Kidney tubule cell (primary cell): ENCODE measurements around the gene CLK3.
A peak's percentile ranks its signal among the peaks of the same experiment; 100 is the strongest.
"Not testable (repeated sequence)": the region's sequence is repeated elsewhere in the genome, so short reads cannot be mapped to it uniquely, and the experiment has no call there.

Experiments
- DNase-seq: peaks from one replicate; pipeline ENCODE4 v3.0.0-alpha.2; 2018; ENCODE audit warnings: low spot score

The CLK3 gene

GRCh38 chr15:74621546-74621920, 5.9 kb downstream of the CLK3 start:
- no peak for DNase-seq

DNA sequence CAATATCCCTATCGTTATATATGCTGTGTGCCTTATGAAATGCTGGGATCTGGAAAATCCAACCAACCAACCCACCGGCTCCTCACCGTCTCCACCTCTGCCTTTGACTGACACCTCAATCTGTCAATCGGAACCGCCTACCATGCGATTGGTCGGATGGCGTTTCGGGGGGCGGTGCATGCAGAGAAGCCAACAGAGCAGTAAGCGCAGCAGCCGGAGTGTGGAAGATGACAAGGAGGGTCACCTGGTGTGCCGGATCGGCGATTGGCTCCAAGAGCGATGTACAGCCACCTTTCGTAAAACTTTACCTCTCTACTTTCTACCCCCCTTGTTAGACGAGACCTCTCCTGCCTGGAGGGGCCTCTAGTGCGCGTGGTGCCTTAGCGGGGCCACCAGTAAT, 6.3 kb downstream of the CLK3 start:
- no peak for DNase-seq

DNA sequence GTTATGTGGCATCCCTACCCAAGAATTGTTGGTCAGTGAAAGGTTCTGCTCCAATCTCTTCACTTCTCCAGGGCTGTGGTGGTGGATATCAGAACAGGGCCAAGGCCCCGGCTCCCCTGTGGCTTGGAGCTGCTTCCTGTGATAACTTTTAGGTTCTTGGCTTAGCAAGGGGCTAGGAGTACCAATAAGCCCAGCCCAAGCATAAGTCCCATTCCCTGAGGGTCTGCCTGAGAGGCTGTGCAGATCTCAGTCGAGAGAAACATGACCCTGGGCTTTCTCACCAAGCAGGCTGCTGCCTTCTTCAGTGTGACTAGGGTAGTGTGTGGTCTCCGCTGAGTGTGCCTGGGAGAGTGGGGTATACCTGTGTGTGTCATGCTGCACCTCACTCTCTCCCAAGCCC, 7.1 kb downstream of the CLK3 start:
- no peak for DNase-seq

- no peak for DNase-seq
These were observed 8.5 kb downstream of the CLK3 start for GRCh38 chr15:74624020-74624602.

- DNase-seq, result no peak
These were observed 10.1 kb downstream of the CLK3 start for GRCh38 chr15:74625693-74626092.

DNA sequence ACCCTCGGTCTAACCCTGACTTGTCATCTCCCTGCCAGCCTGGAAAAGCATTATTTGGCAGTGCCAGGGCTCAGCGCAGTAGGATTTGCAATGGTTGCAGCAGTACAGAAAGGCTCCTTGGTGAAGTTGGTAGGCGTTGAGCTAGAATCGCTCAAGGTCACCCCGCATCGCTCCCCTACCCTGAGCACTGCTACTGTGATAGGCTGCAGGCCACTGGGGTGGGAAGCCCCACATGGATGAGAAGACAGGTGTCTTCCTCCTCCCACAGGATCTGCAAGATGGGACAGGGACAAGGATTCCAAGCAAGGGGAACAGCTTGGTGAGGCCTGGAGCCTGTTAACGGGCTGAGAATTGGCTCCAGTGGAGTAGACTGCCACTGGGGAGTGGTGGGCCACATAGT, 10.7 kb downstream of the CLK3 start:
- DNase-seq, result no peak

DNA sequence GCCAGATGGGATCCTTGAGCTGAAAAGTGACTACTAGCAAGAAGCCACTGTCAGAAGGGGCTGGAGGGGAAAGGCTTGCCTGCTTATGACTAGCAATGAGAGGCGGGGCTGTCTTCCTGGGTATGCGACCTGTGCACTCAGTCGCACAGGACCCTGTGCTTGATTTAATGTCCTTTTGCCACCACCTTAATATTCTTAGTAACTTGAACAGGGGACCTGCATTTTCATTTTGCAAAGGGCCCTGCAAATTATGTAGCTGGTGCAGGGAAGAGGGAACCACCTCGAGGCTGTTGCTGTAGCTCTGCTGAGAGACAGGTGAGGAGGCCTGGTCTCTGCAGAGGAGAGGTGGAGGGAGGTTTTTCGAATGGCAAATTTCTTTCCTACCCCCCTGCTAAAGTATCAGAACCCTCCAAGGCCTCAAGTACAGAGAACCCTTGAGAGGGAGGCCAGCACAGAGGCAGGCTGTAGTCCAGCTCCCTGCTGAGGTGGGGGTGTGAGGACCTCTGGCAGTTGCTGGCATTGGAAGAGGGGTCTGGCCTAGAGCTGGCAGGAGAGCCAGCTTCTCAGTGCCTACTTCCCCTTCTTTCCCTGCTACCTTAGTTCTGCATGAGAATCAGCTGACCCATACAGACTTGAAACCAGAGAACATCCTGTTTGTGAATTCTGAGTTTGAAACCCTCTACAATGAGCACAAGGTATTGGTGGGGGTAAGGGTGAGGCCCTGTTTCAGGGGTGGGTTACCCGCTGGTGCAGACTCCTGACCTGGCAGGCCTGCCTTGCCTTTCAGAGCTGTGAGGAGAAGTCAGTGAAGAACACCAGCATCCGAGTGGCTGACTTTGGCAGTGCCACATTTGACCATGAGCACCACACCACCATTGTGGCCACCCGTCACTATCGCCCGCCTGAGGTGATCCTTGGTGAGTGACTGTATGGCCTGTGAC, 11.4 kb downstream of the CLK3 start:
- DNase-seq, result no peak

DNA sequence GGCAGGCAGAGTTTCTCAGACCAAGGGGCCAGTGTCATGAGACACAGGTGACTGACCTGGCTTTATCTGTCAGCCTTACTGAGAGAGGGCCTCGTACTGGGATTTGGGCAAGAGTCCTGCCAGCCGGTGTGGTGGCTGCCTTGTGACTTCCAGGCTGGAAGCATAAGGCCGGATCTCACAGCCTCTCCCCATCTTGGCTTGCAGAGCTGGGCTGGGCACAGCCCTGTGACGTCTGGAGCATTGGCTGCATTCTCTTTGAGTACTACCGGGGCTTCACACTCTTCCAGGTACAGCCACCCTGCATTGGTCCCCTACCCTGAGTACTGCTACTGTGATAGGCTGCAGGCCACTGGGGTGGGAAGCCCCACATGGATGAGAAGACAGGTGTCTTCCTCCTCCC, 12.1 kb downstream of the CLK3 start:
- DNase-seq, result no peak

- DNase-seq, result no peak
These were observed 12.6 kb downstream of the CLK3 start for GRCh38 chr15:74628199-74628598.

DNA sequence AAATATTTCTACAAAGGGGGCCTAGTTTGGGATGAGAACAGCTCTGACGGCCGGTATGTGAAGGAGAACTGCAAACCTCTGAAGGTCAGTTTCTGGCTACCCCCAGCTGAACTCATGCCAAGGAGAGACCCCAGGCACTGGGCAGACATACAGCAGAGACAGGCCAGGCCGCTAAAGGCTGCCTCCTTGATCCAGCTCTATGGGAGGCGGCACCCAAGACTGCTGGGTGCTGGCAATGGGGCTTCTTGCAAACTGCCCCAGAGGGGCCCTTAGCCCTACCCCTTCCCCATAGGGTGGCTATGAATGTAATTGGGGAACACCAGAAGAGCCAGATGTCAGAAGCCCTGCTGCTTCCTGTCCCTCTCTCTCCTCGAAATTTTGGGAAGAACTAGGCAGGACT, 13.3 kb downstream of the CLK3 start:
- no peak for DNase-seq

- DNase-seq, result not testable (repeated sequence)
These were observed 14.1 kb downstream of the CLK3 start for GRCh38 chr15:74629696-74630095.

DNA sequence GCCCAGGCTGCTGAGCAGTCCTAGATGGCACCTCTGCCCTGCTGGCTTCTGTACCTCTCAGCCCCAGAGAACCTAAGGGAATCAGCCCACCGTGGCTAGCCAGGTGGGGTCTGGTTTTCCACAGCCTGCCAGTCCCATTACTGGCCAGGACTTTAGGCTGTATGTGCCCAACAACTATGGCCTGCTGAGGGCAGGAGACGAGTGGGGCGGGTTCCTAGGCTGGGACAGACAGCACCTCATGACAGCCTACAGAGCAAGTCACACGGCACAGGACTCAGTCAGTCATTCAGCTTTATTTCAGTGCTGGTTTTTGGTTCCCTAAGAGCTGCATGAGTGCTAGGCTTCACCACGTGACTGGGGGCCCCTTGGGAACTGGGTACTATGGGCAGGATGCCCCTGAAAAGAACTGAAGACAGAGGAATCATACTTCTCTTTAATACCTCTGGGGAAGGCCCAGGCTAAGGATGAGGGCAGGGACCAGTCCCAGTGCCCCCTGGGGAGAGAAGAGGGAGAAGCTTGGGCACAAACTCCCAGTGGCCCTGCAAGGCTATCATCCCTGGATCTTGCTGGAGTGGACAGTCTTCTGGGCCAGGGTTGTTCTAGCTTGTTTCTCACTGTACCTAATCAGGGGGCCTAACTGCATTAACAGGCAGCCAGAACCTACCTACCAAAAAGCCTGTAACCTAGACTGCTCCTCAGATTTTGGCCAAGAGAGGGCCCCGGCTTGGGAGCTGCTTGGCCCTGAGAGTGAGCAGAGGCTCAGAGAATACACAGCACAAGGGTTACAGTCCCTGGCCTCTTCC, 14.8 kb downstream of the CLK3 start:
- no peak for DNase-seq

DNA sequence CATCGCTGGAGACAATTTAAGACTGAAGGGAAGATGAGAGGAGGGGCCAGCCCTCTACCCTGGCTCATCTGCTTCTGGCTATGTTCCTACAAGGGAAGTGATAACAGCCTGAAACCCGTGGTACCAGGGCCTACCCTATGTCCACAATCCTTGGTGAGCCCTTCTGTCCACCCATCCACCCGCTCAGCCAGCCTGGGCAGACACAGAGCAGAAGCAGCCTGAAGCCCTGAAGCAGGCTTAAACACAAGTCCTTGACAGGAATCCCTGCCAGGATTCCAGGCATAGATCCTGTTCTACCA, 15.4 kb downstream of the CLK3 start:
- DNase-seq, result no peak

DNA sequence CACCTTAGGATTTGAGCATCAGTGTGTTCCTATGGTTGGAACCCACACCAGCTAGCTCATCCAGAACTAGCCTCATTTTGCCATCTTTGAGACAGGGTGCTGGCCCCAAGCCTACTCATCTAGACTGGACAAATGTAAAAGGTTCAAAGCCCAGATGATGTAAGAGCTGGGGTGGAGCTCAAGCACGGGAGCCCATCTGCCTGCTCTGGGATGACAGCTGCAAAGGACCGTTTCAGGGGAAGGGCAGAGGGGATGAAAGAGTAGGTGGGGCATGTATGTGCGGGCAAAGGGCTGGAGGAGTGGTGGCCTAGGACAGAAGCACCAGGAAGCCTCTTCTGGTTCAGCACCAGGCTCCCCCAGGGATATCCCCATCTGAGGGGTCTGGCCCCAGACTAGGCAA, 15.8 kb downstream of the CLK3 start:
- no peak for DNase-seq

DNA sequence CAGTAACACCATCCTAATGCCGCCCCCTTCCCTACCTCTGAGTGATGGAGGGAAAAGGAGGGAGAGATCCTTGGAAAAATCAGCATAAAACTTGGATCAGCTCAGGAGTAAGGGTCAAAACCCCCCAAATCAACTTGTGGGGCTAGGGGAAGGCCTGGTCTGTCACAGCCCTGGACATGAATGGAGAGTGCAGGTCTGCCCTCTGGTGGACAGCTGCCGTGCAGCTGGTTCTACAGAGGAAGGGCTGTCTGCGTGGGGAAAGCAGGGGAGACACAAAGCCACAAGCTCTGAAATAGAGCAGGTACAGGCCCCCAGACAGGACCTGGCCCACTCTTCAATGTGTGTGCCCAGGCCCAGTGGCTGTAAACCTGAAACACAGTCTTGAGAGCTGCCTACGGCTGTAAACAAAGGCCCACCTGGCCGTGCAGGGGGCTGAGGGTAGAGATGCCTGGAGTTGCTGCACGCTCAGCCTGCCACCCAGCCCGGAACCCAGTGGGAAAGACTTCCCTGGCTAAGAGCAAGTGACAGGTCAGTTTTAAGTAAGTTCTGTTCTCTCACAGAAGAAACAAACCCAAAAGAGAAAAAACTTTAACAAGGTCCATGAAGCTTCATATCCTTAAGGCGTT, 16.4 kb downstream of the CLK3 start:
- DNase-seq, result peak; percentile 58

DNA sequence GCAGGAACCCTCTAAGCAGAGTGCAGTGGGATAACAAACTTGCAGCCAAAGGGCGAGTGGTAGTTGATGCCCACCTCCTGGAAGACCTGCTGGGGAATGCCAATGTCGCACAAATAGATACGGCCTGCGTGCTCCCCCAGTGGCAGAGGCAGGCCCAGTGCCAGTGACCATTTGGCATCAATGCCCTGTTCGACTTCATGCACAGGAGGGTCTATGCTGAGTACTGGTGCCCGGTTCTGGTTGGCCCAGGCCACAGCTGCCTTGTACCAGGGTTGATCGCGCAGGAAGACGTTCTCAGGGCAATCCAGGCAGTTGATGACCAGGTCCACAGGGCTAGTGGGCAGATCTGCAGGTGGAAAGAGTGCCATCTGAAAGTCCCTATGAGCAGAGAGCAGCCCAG, 17.0 kb downstream of the CLK3 start:
- DNase-seq, result no peak

- no peak for DNase-seq
These were observed 18.1 kb downstream of the CLK3 start for GRCh38 chr15:74633781-74634180.

DNA sequence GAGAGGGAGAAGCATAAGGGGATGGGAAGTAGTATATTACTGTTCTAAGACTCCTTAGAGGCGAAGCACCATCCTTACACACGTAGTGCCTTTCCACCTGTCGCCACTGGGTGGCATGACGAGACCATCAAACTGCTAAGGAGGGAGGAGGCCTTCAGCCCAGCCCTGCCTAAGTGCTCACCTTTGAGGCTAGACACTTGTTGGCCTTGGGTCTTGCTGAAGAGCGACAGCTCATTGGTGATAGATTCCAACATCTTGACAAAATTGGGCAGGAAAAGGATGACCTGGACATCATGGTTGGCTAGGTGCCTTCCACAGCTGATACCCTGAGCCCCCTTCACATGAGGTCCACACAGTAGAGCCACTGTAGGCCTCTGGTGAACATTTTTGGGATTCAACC, 19.6 kb downstream of the CLK3 start:
- peak; percentile 76 for DNase-seq

DNA sequence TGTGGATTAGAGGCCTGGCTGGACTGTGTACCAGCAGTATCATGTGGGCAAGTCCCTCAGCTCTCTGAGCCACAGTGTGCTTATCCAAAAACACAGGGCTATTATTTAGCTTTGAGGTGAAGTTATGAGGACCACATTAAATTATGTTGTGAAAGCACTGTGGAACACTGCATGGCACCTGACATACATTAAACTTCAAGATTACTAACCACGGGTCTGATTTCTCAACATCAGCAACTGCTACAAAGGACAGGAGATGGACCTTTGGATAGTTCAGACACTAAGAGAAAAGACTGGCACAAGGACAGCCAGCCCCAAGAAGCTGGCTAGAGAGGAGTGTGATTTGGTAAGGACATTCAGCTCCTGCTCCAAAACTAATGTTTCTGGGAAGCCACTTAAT, 21.3 kb downstream of the CLK3 start:
- DNase-seq, result no peak

DNA sequence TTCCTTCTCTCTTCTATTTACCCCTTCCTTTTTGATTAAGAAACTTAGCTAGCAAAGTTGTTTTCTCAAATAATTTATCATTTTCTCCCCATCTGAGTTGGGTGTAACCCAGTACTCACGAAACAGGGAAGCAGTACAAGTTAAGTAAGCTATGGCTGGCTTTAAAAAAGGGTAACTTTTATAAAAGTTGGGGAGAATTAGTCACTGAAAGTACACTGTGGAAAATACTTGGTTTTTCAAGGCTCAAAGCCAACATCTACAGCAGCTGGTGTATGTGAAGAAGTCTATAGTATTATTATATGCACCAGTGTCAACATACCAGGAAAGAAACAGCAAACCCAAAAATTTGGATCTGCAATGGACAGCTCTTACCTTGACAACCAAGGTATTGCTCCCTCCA, 25.5 kb downstream of the CLK3 start:
- DNase-seq, result no peak

GRCh38 chr15:74642348-74642733, 26.7 kb downstream of the CLK3 start:
- DNase-seq, result no peak

DNA sequence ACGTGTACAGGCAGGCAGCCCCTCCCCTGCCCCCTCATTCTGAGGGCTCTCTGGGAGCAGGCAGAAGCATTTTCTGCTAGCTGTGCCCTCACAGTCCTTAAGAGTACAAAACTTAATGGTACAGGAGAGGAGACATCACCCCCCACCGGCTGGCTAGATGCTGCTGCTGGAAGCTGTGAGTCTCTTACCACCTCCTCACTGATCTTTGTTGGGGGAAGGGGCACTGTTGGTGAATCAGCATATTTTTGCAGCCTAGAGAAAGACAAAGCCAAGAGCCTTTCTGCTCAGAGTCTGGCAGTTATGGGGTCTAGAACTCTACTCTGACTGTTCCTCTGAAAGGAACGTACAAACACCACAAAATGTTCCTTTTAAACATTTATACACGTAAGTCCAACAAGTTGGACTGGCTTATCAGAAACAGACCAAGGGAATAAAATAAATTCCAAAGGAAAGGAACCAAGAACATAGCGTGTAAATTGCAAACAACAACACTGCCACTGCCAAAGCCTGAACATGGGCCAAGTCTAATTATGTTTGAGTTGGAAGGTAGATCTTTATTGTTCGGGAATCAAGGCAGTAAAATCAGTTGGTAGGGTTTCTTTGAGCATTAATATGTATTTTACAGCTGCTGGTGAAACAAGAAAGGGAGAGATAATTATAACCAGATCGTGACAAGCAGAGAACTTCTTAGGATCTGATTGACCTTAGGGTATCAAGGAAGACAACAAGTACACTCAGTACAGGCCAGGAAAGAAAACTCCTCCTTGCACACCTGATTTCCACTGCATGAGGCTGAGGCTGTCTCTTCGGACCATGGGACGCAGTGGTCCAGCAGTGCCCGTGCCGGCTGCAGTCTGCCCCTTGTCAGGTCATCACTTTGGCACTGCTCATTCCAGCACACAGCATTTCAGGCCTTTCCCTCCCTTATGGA, 27.4 kb downstream of the CLK3 start:
- DNase-seq, result no peak
